Osteoblast (primary cell): ENCODE results near the gene CCDC177. TPM values are rescaled to one million over a fixed set of nuclear protein-coding genes. Genes with fewer than 3 reads are reported as not detected.

ENCODE experiments used
- DNase-seq: peaks from one replicate; pipeline ENCODE4 v3.0.0; 2011; ENCODE audit warnings: low spot score, mixed read lengths; ENCODE audit not compliant: insufficient read length; ENCODE audit errors: missing footprints
- H2AFZ ChIP-seq: 2 replicates; pipeline ENCODE4 v1.6.0; 2011; ENCODE audit warnings: mild to moderate bottlenecking, low read length
- H3K27ac ChIP-seq: 2 replicates; pipeline ENCODE4 v1.5.1; 2011; ENCODE audit warnings: mild to moderate bottlenecking, low read depth, low read length, moderate library complexity
- H3K27me3 ChIP-seq: 2 replicates; pipeline ENCODE4 v1.6.0; 2012; ENCODE audit warnings: mild to moderate bottlenecking, control low read depth, inconsistent platforms, low read length, moderate library complexity; ENCODE audit not compliant: insufficient read depth
- H3K36me3 ChIP-seq: 2 replicates; pipeline ENCODE4 v1.5.1; 2011; ENCODE audit warnings: mild to moderate bottlenecking, low read length, control low read depth, moderate library complexity; ENCODE audit not compliant: insufficient read depth
- H3K4me1 ChIP-seq: 2 replicates; pipeline ENCODE4 v1.5.1; 2011; ENCODE audit warnings: mild to moderate bottlenecking, low read length, control low read depth, moderate library complexity; ENCODE audit not compliant: insufficient read depth
- H3K4me2 ChIP-seq: 2 replicates; pipeline ENCODE4 v1.6.0; 2011; ENCODE audit warnings: mild to moderate bottlenecking, low read length; ENCODE audit not compliant: insufficient read depth
- H3K4me3 ChIP-seq: fragments of 200-600 bp; sonication (generic); 3 replicates; pipeline ENCODE4 v1.5.1; 2012; ENCODE audit warnings: mild to moderate bottlenecking, low read length, inconsistent platforms; ENCODE audit not compliant: insufficient read depth
- H3K79me2 ChIP-seq: 2 replicates; pipeline ENCODE4 v1.6.0; 2012; ENCODE audit warnings: mild to moderate bottlenecking, low read length, control low read depth, inconsistent platforms; ENCODE audit not compliant: insufficient read depth
- H3K9me3 ChIP-seq: 2 replicates; pipeline ENCODE4 v1.5.1; 2011; ENCODE audit warnings: low read depth, low read length, control low read depth
- H4K20me1 ChIP-seq: 2 replicates; pipeline ENCODE4 v1.6.0; 2012; ENCODE audit warnings: mild to moderate bottlenecking, low read length, control low read depth; ENCODE audit not compliant: insufficient read depth
- CTCF ChIP-seq: IDR thresholded peaks from 2 replicates; pipeline ENCODE4 v1.5.1; 2011; ENCODE audit warnings: mild to moderate bottlenecking, low read depth, low read length, moderate library complexity; ENCODE audit errors: extremely low read depth
- total RNA-seq: library from RNA; depleted of rRNA; stranded (reverse); fragments of >200 nt; gene quantifications from 2 replicates; pipeline ENCODE4 v1.2.3, GENCODE V29; 2012

Gene CCDC177
- total RNA-seq, 1 donor, result not detected

GRCh38 chr14:69615121-69615495, 40.4 kb upstream of the CCDC177 start:
- Histone ChIP-seq H3K27me3 (no peaks in the 10 kb centered on the region), H2AFZ (no peak overlapping the region), H3K9me3 (no peaks in the 10 kb centered on the region), H3K36me3 (no peaks in the 10 kb centered on the region), H3K4me2 (peak overlapping the region; percentile 74), H3K4me3 (peak overlapping the region; percentile 45), H3K79me2 (peaks cover 76% of the 10 kb centered on the region), H3K27ac (peak overlapping the region; percentile 74), H3K4me1 (peaks cover 62% of the 10 kb centered on the region), H4K20me1 (peaks cover 58% of the 10 kb centered on the region)
- no peak for DNase-seq
- no peak for TF ChIP-seq CTCF

- Histone ChIP-seq H3K9me3 (no peaks in the 10 kb centered on the region), H2AFZ (no peak overlapping the region), H3K27ac (no peak overlapping the region), H3K4me2 (no peak overlapping the region), H3K4me3 (no peak overlapping the region), H3K36me3 (no peaks in the 10 kb centered on the region), H3K4me1 (peaks cover 57% of the 10 kb centered on the region), H3K79me2 (peaks cover 70% of the 10 kb centered on the region), H4K20me1 (peaks cover 53% of the 10 kb centered on the region), H3K27me3 (no peaks in the 10 kb centered on the region)
- DNase-seq, result no peak
- no peak for TF ChIP-seq CTCF
Observed at GRCh38 chr14:69614592-69614991, 39.9 kb upstream of the CCDC177 start.

GRCh38 chr14:69613312-69614073, 38.8 kb upstream of the CCDC177 start:
- Histone ChIP-seq H3K27ac (peak overlapping the region; percentile 87), H2AFZ (no peak overlapping the region), H3K9me3 (no peaks in the 10 kb centered on the region), H3K4me3 (peak overlapping the region; percentile 80), H4K20me1 (peaks cover 42% of the 10 kb centered on the region), H3K4me1 (peaks cover 46% of the 10 kb centered on the region), H3K36me3 (no peaks in the 10 kb centered on the region), H3K79me2 (peaks cover 60% of the 10 kb centered on the region), H3K27me3 (no peaks in the 10 kb centered on the region), H3K4me2 (peak overlapping the region; percentile 97)
- no peak for DNase-seq
- TF ChIP-seq CTCF, result no peak

GRCh38 chr14:69612783-69613130, 38.1 kb upstream of the CCDC177 start:
- Histone ChIP-seq H3K36me3 (no peaks in the 10 kb centered on the region), H3K4me2 (peak overlapping the region; percentile 97), H3K4me1 (peaks cover 46% of the 10 kb centered on the region), H3K9me3 (no peaks in the 10 kb centered on the region), H3K27me3 (no peaks in the 10 kb centered on the region), H3K4me3 (peak overlapping the region; percentile 80), H3K79me2 (peaks cover 53% of the 10 kb centered on the region), H4K20me1 (peaks cover 35% of the 10 kb centered on the region), H3K27ac (peak overlapping the region; percentile 87), H2AFZ (peak overlapping the region; percentile 70)
- TF ChIP-seq CTCF, result peak; percentile 36
- DNase-seq, result no peak
